Lung (tissue), 12 donors: ENCODE results near the gene MMP14. TPM values are rescaled to one million over a fixed set of nuclear protein-coding genes. Genes with fewer than 3 reads are reported as not detected.

Experiments
- ATAC-seq: fragments of 200-7000 bp; cut with Tn5 transposase; one replicate; pipeline ENCODE4 v1.9.1; 2020; ENCODE audit warnings: moderate number of reproducible peaks; ENCODE audit not compliant: insufficient read depth, low FRiP score
- DNase-seq, 3 donors: peaks; one replicate each; pipeline ENCODE4 v3.0.0-alpha.2; 2013 to 2017
- H3K27ac ChIP-seq, 2 donors: one replicate each; pipeline ENCODE4 v1.5.1; 2013; ENCODE audit warnings: mild to moderate bottlenecking in 2 of 2, moderate library complexity in 2 of 2, control low read depth in 1 of 2, inconsistent platforms in 1 of 2, low read depth in 1 of 2, low read length in 1 of 2
- H3K27me3 ChIP-seq, 3 donors: one replicate each; pipeline ENCODE4 v1.5.1; 2013; ENCODE audit warnings: low read length in 2 of 3; ENCODE audit not compliant: control insufficient read depth in 3 of 3, insufficient read depth in 3 of 3
- H3K36me3 ChIP-seq, 4 donors: one replicate each; pipeline ENCODE4 v1.5.1; 2013; ENCODE audit warnings: low read length in 4 of 4, mild to moderate bottlenecking in 1 of 4, moderate library complexity in 1 of 4; ENCODE audit not compliant: control insufficient read depth in 4 of 4, insufficient read depth in 4 of 4
- H3K4me1 ChIP-seq, 5 donors: one replicate each; pipeline ENCODE4 v1.5.1; 2013; ENCODE audit warnings: low read length in 5 of 5, mild to moderate bottlenecking in 2 of 5, moderate library complexity in 1 of 5; ENCODE audit not compliant: control insufficient read depth in 5 of 5, insufficient read depth in 5 of 5
- H3K4me3 ChIP-seq: one replicate; pipeline ENCODE4 v1.5.1; 2013; ENCODE audit warnings: mild to moderate bottlenecking, control low read depth, moderate library complexity
- H3K9ac ChIP-seq, 2 donors: one replicate each; pipeline ENCODE4 v1.5.1; 2013; ENCODE audit warnings: low read length in 2 of 2, control low read depth in 1 of 2; ENCODE audit not compliant: insufficient read depth in 1 of 2
- H3K9me3 ChIP-seq, 4 donors: one replicate each; pipeline ENCODE4 v1.5.1; 2013; ENCODE audit warnings: low read length in 3 of 4, mild to moderate bottlenecking in 1 of 4, moderate library complexity in 1 of 4; ENCODE audit not compliant: control insufficient read depth in 4 of 4, insufficient read depth in 3 of 4
- CTCF ChIP-seq: IDR thresholded peaks from 2 replicates; pipeline ENCODE4 v1.5.1; 2012; ENCODE audit warnings: mild to moderate bottlenecking; ENCODE audit errors: control extremely low read depth, extremely low read depth
- WGBS, 2 donors: extraction: QIAGEN DNeasy Blood & Tissue Kit; methylation state at CpG; one replicate each; pipeline ENCODE4 v1.1.7; 2013; 5-methylcytosine and 5-hydroxymethylcytosine counted together
- polyA plus RNA-seq, 2 donors: library from polyadenylated mRNA; stranded (reverse); fragments of 200-250 nt; gene quantifications; one replicate each; pipeline ENCODE4 v1.2.1, GENCODE V29; 2013
- total RNA-seq, 2 donors: library from RNA; depleted of rRNA in 1 of 2; stranded (reverse); fragments of >200 nt in 1 of 2; gene quantifications; one replicate each; pipeline ENCODE4 v1.2.1, GENCODE V29; 2014 to 2021
- donor health status: control.
- donor health status: control.
- donor health status: Bipolar disorder and iron deficiency.
- donor health status: healthy.
- donor health status: DM: yes; HTN: yes; CAD: no.

The MMP14 gene
- total and polyA plus RNA-seq, 4 donors: 121 to 162 (median 135) TPM

- no peak for ATAC-seq
- peaks cover 4 to 12% (median 7%) of the 10 kb centered on the region in 4 donors for H3K36me3 ChIP-seq
- 23 to 25% methylated on average over 3 of the region's 3 CpGs for WGBS, 2 donors
- no peak overlapping the region for H3K4me3 ChIP-seq
- H3K9me3 ChIP-seq: peaks cover 0 to 2% (median 0%) of the 10 kb centered on the region in 4 donors
- H3K4me1 ChIP-seq: peaks cover 0 to 9% (median 6%) of the 10 kb centered on the region in 5 donors
- no peak for DNase-seq
- no peak overlapping the region for H3K27ac ChIP-seq
- H3K27me3 ChIP-seq: no peaks in the 10 kb centered on the region
- H3K9ac ChIP-seq: peak overlapping the region in 1 of 2 donors; percentile 90
- no peak for TF ChIP-seq CTCF
Measured at GRCh38 chr14:22830443-22831010, 5.9 kb upstream of the MMP14 start.

GRCh38 chr14:22835505-22835904 is 880 bp upstream of the MMP14 start:
- peaks cover 4 to 14% (median 10%) of the 10 kb centered on the region in 4 donors for H3K36me3 ChIP-seq
- no peak for TF ChIP-seq CTCF
- H3K9ac ChIP-seq: peak overlapping the region in 1 of 2 donors; percentile 95
- no peak for DNase-seq
- peaks cover 3 to 31% (median 17%) of the 10 kb centered on the region in 5 donors for H3K4me1 ChIP-seq
- peak overlapping the region in 1 of 2 donors; percentile 76 for H3K27ac ChIP-seq
- H3K27me3 ChIP-seq: no peaks in the 10 kb centered on the region
- no peak for ATAC-seq
- no peak overlapping the region for H3K4me3 ChIP-seq
- 86 to 92% methylated on average over 3 of the region's 3 CpGs for whole genome bisulfite sequencing, 2 donors
- peaks cover 0 to 2% (median 0%) of the 10 kb centered on the region in 4 donors for H3K9me3 ChIP-seq

- peaks cover 4 to 27% (median 19%) of the 10 kb centered on the region in 4 donors for H3K36me3 ChIP-seq
- WGBS, 2 donors: 2 to 3% methylated on average over 57 of the region's 57 CpGs
- H3K27me3 ChIP-seq: no peaks in the 10 kb centered on the region
- no peak for TF ChIP-seq CTCF
- peaks cover 0 to 2% (median 0%) of the 10 kb centered on the region in 4 donors for H3K9me3 ChIP-seq
- H3K4me1 ChIP-seq: peaks cover 0 to 27% (median 17%) of the 10 kb centered on the region in 5 donors
- ATAC-seq (peak; percentile 43), DNase-seq (peak; percentile 70 to 78 (median 77))
- H3K9ac ChIP-seq: peak overlapping the region; percentile 95 to 99
- peak overlapping the region; percentile 76 to 89 for H3K27ac ChIP-seq
- peak overlapping the region; percentile 74 for H3K4me3 ChIP-seq
Measured at GRCh38 chr14:22837114-22837749, 847 bp downstream of the MMP14 start.
